Head of caudate nucleus (tissue), 42 donors: Measurements from ENCODE around the gene PCDHGC3.
A peak's percentile ranks its signal among the peaks of the same experiment; 100 is the strongest.

ENCODE experiments used
- DNase-seq, 42 donors: peaks; one replicate each; pipeline versions ENCODE4 v3.0.0 to v3.0.0-alpha.2; 2020 to 2021; ENCODE audit warnings: mixed read lengths in 7 of 42
- intact Hi-C: fragments of 100-400 bp; cut with DNase I; formaldehyde crosslinking; loops from one replicate; pipeline ENCODE4 v1.15.0; 2022

PCDHGC3 gene

GRCh38 chr5:141501761-141502160 lies 26.0 kb downstream of the PCDHGC3 start:
- no peak for DNase-seq
- intact Hi-C loops, result no loop called here

GRCh38 chr5:141503681-141504080 lies 27.9 kb downstream of the PCDHGC3 start:
- DNase-seq, result no peak
- intact Hi-C loops, result no loop called here

- intact Hi-C loops, result no loop called here
- peak in 9 of 42 donors; percentile 18 to 71 (median 53) for DNase-seq
Measured at GRCh38 chr5:141504216-141504615, 28.4 kb downstream of the PCDHGC3 start.

- DNase-seq, result no peak
- intact Hi-C loops, result no loop called here
Measured at GRCh38 chr5:141506381-141507155, 30.8 kb downstream of the PCDHGC3 start.

GRCh38 chr5:141507387-141508091 lies 31.8 kb downstream of the PCDHGC3 start:
- no peak for DNase-seq
- intact Hi-C loops, result no loop called here

- intact Hi-C loops, result no loop called here
- peak in 7 of 42 donors; percentile 18 to 62 (median 31) for DNase-seq
Measured at GRCh38 chr5:141508440-141508797, 32.7 kb downstream of the PCDHGC3 start.

- intact Hi-C loops, result no loop called here
- DNase-seq, result peak in 19 of 42 donors; percentile 34 to 86 (median 47)
Measured at GRCh38 chr5:141508798-141509611, 33.2 kb downstream of the PCDHGC3 start.

GRCh38 chr5:141510160-141510559 lies 34.4 kb downstream of the PCDHGC3 start:
- peak in 1 of 42 donors; percentile 9 for DNase-seq
- intact Hi-C loops, result loop anchor here (5.0 kb wide), 1 partner anchor 33 kb away; the partner anchor contains the start of gene PCDHGC3

- peak in 2 of 42 donors; percentile 8 to 29 for DNase-seq
- intact Hi-C loops, result loop anchor here (5.0 kb wide), 1 partner anchor 34 kb away; the partner anchor contains the start of gene PCDHGC3
Measured at GRCh38 chr5:141510850-141511601, 35.3 kb downstream of the PCDHGC3 start.

GRCh38 chr5:141511771-141512325 lies 36.1 kb downstream of the PCDHGC3 start:
- no peak for DNase-seq
- intact Hi-C loops, result loop anchor here (5.0 kb wide), 1 partner anchor 35 kb away; the partner anchor contains the start of gene PCDHGC3

GRCh38 chr5:141512390-141512910 lies 36.7 kb downstream of the PCDHGC3 start:
- intact Hi-C loops, result loop anchor here (5.0 kb wide), 1 partner anchor 35 kb away; the partner anchor contains the start of gene PCDHGC3
- DNase-seq, result peak; percentile 69 to 93 (median 85)

GRCh38 chr5:141512911-141513626 lies 37.3 kb downstream of the PCDHGC3 start:
- DNase-seq, result peak in 33 of 42 donors; percentile 38 to 76 (median 60)
- intact Hi-C loops, result loop anchor here (5.0 kb wide), 1 partner anchor 36 kb away; the partner anchor contains the start of gene PCDHGC3

- intact Hi-C loops, result loop anchor here (5.0 kb wide), 1 partner anchor 36 kb away; the partner anchor contains the start of gene PCDHGC3
- DNase-seq, result peak; percentile 64 to 96 (median 85)
Measured at GRCh38 chr5:141513627-141514329, 38.0 kb downstream of the PCDHGC3 start.

GRCh38 chr5:141514330-141515133 lies 38.8 kb downstream of the PCDHGC3 start:
- intact Hi-C loops, result loop anchor here (5.0 kb wide), 1 partner anchor 37 kb away; the partner anchor contains the start of gene PCDHGC3
- no peak for DNase-seq

GRCh38 chr5:141515141-141515540 lies 39.4 kb downstream of the PCDHGC3 start:
- no peak for DNase-seq
- intact Hi-C loops, result no loop called here
